Measurements from ENCODE around the gene SLC6A3.
"Not testable (repeated sequence)": the region's sequence is repeated elsewhere in the genome, so short reads cannot be mapped to it uniquely, and the experiment has no call there.

Gene SLC6A3

DNA sequence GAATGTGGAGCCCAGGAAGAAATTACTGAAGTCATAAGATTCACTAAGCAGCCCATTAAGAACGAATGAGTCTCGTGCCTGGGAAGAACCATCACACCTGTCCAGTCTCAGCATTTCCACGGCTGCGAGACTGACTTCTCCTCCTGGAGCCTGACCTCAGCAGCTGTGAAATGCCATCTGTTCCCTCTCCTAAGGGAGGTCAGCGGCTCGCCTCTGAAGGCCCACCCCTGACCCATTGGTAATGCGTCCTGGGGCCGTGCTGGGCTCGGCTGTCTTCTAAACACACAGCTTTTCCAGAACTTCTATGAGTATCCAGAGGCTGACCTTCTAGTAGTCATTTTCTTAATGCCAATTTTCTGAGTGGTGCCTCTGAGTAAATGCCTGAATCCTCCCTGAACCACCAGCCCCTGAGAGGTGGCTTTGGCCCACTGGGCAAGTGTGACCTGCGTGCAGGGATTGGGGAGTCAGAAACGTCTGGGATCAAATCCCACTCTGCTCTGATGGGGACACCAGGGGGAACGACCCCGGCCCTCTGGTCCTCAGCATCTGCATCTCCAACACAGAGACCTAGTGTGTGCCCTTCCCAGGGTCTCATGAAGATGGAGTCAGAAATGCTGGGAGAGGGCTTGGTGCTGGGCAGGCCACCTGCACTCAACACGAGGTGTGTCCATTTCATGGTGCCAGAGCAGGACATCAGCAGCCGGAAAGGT, 5.7 kb downstream of the SLC6A3 start:
- no peak for FAIRE-seq

DNA sequence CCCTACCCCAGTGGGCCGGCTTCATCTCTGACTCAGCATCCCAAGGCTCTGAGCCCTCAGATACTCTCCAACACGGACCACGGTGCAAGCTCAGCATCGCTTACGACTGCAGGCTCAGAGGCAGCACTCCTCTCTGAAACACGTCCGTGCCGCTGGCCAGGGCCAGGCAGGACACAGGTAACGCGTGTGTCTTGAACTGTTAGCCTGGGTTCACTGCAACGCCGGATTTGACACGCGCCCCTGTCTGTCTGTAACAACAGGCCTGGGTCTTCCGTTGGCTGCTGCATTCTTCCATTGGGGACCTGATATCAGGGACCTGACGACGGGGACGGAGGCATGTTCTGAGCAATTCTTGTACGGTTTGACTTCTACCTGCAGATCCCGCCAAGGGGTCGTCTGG, 6.4 kb downstream of the SLC6A3 start:
- FAIRE-seq: no peak

DNA sequence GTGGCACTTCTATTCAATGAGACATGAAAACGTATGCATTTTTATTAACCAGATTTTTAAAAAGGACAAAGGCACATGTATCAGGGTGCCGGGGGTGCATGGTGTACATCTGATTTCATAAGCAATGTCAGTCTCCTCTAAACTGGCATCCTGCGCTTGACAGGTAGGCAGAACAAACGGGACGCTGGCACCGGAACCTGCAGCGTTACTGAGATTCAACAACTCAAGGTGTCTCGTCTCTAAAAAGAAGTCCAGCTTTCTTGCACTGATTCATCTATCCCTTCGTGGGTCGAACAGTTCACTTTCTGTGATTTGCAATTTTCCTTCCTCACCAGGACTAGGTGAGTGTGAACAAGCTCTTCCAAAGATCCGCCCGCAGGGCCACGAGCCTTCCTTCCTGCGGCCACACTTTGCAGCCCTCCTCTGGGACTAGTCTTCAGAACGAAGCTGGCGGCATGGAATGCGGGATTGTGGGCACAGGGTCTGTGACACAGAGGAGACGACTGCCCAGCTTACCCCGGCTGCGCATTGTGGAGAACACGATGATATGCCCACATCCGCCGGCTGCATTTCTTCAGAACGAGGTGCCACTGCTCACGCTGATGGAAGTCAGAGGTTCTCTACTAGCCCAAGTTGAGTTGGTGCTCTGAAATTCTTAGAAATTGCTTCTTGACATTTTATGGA, 7.2 kb downstream of the SLC6A3 start:
- no peak for FAIRE-seq

DNA sequence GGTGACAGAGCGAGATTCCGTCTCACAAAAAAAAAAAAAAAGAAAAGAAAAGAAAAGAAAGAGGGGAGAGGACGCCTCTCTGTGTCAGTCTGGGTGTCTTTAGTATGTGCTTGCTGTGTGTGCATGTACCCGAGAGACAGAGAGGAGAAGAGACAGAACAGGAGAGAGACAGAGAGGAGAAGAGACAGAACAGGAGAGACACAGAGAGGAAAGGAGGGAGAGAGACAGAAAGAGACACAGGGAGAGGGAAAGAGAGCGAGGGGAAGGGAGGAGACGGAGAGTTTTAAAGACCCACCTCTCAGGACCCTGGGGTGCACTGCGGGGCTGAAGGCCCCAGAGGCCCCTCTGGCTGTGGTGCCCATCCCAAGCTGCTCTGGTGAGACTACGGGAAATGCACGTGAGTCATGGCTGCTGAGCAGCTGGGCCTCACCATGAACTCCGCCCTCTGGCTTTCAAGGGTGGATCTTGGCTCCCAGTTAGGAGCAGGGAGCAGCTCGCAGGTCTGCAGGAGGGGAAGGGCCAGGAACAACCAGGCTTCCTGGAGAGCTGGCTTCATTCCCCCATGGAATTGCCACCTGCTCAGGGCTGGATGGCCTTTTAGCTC, 7.9 kb downstream of the SLC6A3 start:
- no peak for FAIRE-seq

DNA sequence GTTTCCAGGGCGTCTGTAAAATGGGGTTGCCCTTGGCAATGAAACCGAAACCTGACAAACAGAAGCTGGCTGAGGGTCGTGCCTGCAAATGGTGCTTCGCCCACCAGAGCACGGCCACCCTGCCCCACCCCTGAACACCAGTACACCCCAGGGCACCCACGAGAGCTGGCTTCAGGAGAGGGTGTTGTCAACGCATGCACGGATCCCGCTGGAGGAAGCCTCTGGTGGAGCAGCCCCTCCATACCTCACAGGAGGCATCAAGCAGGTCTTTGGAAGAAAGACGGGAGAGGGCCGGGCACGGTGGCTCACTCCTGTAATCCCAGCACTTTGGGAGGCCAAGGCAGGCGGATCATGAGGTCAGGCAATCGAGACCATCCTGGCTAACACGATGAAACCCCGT, 8.6 kb downstream of the SLC6A3 start:
- FAIRE-seq: no peak

DNA sequence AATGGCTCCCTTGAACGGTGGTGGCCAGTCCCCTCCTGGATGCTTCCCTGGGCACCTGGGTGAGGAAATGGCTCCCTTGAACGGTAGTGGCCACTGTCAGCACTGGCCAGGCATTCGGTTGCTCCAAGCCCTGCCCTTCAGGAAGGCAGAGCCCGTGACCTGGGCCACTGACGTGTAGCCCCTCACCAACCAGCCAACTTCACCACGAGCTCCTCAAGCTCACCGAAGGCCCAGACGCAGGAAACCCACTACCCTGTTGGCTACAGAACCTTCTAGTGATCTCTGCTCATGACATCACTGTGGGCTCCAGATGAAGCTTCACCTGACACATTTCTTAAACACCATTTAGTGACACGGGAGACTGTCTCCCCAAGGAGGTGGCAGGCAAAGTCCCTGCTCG, 9.2 kb downstream of the SLC6A3 start:
- FAIRE-seq: no peak

DNA sequence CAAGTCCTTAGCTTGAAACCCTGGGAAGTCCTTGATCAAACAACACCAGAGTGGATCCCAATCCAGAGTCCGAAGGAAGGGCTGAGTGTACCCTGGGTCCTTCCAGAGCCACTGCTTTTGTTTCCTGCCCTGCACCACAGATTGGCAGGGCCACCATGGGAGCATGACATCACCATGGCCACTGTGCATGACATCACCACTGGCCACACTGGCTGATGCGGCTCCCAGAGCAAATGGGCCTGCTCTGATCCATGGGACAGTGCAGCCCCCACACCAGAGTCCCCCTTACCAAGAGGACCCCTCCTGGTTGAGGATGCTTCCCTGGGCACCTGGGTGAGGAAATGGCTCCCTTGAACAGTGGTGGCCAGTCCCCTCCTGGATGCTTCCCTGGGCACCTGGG, 9.9 kb downstream of the SLC6A3 start:
- FAIRE-seq: no peak

DNA sequence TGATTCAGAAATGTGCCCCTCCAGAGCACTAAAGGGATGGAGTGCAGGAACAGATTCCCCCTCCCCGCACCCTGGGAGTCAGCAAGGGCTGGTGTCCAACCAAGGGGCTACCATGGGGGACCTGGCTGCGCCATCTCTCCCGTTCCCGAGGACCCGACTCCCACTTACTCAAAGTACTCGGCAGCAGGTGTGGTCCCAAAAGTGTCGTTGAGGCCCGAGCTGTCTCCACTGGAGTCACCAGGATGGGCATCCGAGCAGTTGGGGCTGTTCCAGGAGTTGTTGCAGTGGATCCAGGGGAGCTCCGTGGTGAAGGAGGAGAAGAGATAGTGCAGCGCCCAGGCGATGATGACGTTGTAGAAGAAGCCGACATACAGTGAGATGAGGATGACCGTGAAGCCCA, 12.9 kb downstream of the SLC6A3 start:
- FAIRE-seq: no peak

DNA sequence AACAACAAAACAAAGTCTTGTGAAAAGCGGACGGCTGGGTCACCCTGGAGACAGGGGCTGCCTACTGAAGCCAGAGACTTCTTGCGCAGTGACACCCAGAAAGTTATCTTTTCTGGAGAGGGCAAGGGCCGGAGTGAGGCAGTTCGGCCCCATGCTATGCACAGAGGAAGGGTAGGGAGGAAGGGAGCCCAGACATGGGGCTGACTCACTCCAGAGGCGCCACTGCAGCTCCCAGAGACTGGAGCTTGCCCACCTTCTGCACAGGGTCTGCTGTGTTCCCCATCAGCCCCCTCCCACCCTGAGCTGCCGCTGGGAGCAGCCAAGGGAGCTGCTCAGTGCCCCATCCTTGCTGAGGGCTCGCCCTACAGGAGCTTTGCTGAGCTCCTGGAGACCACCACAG, 13.3 kb downstream of the SLC6A3 start:
- FAIRE-seq: no peak

DNA sequence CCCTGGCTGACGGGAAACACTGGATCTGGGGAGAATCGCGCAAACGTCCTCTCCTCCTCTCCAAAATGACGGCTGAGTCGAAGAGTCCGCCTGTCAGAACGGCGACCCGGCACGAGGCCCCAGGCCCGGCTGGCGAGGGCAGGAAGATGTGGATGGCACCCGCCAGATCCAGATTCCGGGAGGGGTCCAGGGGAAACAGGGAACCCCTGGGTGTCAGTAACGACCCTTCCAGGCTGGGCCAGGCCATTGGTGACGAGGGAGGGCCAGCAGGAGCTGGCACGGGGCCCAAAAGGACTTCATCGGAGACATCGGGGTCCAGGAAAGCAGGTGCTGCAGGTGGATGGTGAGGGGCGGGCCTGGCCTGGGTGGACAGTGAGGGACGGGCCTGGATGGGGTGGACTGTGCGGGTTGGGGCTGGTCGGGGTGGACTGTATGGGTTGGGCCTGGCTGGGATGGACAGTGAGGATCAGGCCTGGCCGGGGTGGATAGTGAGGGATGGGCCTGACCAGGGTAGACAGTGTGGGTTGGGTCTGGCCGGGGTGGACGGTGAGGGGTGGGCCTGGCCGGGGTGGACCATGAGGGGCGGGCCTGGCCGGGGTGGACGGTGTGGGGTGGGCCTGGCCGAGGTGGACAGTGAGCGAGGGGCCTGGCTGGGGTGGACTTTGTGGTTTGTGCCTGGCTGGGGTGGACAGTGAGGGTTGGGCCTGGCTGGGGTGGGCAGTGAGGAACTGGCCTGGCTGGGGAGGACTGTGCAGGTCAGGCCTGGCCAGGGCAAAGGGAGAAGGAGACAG, 14.0 kb downstream of the SLC6A3 start:
- no peak for FAIRE-seq

DNA sequence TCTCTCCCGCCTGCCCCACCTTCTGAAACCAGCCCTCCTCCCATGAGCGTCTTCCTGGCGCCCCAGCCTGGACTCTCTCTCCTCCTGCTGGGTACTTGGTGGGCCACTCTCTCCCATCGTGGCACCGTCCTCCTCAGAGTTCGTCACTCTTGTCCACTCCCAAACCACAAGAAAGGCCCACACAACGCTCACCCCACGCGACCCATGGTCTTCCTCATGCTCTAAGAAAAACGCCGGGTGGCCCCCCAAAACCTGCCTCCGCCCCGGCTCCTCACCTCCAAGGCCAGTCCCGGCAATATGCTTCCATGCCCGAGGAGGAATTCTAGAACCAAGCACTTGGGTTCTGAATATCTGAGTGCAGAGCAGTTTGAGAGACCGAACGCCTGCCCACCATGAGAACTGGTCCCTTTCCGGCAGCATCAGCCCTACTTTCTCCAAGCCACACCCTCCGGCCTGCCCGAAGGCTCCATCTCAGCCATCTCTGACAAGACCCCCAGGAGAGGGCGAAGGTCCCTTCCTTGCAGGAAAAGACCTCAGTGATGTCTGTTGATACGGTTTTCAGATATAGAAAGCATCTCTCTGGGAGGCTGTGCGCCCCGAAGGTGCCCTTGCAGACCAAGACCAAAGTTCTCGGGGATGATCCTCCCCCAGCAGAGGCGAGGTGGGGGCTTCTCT, 15.0 kb downstream of the SLC6A3 start:
- FAIRE-seq: no peak

DNA sequence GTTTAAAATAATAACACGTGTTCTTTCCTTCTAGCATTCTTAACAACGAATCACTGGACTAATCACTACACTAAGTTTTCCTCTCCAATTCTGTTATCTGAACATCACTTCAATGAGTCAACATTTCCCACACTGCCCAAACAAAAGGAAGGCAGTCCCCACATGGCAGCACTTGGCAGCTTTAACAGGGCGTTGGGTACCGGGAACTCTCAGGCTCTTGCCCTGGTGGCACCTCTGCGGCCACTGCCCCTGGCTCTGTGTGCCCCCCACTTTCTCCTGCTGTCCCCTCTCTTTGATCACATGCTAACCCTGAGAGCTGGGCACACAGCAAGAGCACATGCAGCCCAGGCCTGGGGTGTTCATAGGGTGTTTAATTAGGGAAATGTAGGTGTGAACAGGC, 15.7 kb downstream of the SLC6A3 start:
- no peak for FAIRE-seq

DNA sequence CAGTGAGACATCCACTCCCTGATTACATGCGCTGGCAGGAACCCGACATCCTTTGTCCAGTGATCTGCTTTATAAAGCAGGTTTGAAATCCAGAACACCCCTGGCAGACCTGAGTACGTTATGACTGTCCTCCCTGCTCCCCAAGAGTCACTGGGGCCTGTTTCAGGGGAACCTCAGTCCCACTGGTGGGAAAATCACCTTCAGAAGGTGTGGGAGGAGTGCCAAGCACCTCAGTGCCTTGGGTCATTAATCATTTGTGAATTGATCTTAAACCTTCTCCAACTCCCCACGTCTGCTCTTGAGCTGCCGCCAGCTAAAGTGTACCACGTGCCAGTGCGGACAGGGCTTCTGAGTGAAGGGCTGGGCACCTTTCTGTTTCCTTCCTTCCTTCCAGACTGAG, 16.2 kb downstream of the SLC6A3 start:
- FAIRE-seq: no peak

DNA sequence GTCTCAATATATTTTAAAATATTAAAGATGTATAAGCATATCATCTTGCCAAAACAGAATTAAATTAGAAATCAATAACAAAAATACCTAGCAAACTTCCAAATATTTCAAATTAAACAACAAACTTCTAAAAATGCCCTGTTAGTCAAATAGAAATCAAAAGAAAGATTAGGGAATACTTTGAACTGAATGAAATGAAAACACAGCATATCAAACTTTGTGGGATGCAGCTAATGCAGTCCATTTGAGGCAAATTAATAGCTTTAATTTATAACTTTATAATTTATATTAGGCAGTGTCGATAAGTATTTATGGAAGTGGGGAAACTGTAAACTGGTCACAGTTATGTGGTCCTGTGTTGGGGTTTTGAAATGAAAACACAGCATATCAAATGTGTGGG, 17.1 kb downstream of the SLC6A3 start:
- no peak for FAIRE-seq

DNA sequence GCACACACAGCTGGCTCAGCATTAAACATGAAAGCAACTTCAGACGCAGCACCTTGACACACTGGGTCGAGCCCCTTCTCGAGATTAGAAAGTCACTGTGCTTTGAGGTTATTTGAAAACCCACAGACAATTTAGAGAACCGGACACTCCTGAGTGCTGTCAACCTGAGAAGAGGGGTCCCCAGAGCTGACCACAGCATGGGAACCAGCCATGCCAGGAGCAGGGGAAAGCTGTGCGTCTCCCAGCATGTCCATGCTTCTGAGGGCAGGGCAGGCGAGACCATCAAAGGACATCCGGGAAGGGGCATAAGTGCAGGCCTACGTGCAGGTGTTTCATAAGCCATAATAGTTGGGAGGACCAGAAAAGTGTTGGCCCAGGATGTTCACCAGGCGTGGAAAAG, 20.5 kb downstream of the SLC6A3 start:
- FAIRE-seq: no peak

DNA sequence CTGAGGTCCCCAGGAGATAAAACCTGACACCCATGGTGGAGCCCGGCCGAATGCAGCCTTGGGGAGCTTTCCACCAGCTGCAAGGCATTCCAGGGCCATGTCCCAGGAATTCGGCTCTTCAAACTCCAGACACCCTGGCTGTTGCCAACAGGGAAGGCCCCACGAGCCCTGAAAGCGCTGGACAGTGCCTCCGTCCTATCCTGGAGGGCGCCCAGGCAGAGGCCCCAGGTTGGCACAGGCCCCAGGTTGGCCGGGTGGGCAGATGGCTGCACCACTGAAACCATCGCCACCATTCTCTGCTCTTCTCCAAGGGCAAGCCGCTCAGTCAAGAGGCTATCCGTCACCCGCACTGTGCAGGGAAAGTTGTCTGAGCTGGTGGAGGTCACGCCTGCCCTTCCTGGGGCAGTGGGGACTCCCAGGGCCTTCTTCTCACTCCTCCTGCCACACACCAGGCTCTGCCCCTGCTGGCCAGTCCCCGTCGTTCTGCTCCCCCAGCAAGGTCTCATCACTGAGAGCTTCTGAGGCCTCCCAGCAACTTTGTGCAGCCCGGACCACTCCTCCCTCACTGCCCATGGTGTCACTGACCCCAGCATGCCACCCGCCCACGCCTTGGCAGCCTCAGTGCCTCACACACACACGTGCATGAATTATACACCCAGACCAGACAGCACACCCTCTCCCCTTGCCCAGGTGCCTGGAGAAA, 21.2 kb downstream of the SLC6A3 start:
- FAIRE-seq: no peak

DNA sequence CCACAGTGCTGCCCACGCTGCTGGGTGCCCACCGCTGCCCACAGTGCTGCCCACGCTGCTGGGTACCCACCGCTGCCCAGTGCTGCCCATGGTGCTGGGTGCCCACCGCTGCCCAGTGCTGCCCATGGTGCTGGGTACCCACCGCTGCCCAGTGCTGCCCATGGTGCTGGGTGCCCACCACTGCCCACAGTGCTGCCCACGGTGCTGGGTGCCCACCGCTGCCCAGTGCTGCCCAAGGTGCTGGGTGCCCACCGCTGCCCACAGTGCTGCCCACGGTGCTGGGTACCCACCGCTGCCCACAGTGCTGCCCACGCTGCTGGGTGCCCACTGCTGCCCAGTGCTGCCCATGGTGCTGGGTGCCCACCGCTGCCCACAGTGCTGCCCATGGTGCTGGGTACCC, 22.7 kb downstream of the SLC6A3 start:
- FAIRE-seq: not testable (repeated sequence)

DNA sequence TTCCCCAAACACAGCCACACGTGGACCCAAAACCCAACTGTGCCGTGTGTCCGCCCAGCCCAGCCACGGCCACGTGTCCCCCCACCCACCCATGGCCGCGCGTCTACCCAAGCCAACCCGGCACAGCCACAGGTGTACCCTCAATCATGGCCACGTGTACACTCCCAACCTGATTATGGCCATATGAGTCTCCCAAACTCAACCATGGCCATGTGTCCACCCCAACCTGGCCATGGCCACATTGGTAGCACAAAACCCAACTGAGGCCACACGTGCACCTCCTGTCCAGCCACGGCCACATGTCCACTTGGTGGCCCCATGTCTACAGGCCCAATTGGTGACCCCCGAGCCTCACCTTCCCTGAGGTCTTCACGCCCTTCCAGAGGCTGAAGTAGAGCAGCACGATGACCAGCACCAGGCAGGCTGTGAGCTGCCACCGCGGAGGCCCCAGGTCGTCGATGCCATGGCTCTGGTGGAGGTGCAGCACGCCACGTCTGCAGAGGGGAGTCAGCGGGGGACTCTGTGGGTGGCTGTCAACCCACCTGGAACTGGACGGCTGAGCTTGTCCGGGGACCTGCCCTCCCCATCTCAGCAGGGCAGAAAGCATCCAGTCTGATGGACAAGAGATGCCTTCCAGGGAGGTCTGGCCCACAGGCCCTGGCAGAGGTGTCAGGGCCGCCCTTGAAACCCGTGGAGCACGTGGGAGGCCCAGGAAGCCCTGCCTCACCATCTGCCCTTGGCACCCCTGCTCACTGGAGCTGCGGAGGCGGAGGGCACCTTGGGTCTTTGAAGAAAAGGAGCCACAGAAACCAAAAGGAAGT, 23.5 kb downstream of the SLC6A3 start:
- no peak for FAIRE-seq

DNA sequence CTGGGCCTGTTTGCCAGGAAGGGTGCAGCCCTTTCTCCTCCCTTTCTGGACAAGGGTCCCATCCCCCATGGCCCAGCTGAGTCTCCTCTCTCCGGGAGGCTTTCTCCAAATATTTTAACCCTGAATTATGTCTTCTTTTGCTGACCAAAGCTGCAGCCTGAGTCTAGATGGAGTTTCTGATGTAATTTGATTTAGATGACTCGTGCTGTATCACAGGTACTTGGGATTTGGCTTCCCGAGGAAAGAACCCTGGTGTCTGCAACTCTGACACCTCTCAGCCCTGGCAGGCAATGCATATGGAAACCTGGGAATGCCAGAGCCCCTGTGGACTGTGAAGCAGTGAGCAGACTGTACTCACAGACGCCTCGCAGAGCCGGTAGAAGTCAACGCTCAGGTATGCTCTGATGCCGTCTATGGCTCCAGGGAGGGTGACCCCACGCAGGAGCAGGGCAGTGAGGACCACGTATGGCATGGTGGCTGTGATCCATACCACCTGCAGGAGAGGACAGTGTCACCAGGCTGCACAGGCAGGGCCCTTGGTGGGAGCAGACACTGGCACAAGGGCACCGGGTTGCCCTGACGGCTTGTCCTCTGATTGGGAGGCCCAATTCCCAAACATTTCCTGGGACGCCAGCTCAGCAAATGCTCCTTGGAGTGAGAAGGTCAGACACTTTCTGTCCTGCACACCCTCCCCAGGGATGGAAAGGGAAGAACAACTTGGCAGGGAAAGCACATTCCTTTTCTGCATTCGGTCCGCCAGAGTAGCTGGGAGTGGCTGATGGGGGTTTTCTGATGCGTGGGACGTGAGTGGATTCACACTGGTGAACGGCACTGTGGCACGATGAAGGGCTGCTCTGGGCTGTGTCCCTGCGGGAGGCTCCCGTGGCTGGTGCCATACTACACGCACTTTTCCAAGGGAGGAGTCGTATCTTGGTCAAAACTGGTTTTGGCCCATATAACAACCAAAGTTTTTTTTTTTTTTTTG, 24.7 kb downstream of the SLC6A3 start:
- FAIRE-seq: no peak

Measured in G401.6 (cell line).